ENCODE data around the gene KRTAP23-1. TPM values are rescaled to one million over a fixed set of nuclear protein-coding genes. Genes with fewer than 3 reads are reported as not detected.

KRTAP23-1 gene
- total RNA-seq, 1 donor from 2014 or later = not detected

GRCh38 chr21:30354308-30355005 lies 6.1 kb upstream of the KRTAP23-1 start:
- Histone ChIP-seq H3K27ac (ENCODE audit: low read depth, low read length) (no peak overlapping the region), H3K9ac (ENCODE audit: low read length) (no peak overlapping the region), H3K9me3 (ENCODE audit: insufficient read depth, low read depth, low read length) (no peaks in the 10 kb centered on the region), H3K36me3 (ENCODE audit: insufficient read depth, low read length) (no peaks in the 10 kb centered on the region), H3K4me3 (ENCODE audit: insufficient read depth, low read depth, low read length) (no peak overlapping the region), H3K79me2 (ENCODE audit: insufficient read depth, low read length) (no peaks in the 10 kb centered on the region), H2AFZ (ENCODE audit: low read depth, low read length) (no peak overlapping the region), H3K4me2 (ENCODE audit: low read length) (no peak overlapping the region), H3K4me1 (ENCODE audit: insufficient read depth, low read length) (no peaks in the 10 kb centered on the region), H3K27me3 (ENCODE audit: insufficient read depth, low read length) (no peaks in the 10 kb centered on the region), H4K20me1 (ENCODE audit: insufficient read depth, low read length) (no peaks in the 10 kb centered on the region)
- Mint-ChIP-seq H3K36me3 (ENCODE audit: low read depth, unreplicated experiment) (no peaks in the 10 kb centered on the region), H3K4me1 (ENCODE audit: low read depth, unreplicated experiment) (peaks cover 2% of the 10 kb centered on the region), H3K27ac (ENCODE audit: unreplicated experiment) (no peak overlapping the region), H3K9me3 (ENCODE audit: unreplicated experiment) (no peaks in the 10 kb centered on the region), H3K4me3 (ENCODE audit: unreplicated experiment) (no peak overlapping the region), H3K27me3 (ENCODE audit: low read depth, unreplicated experiment) (no peaks in the 10 kb centered on the region)
- DNase-seq (ENCODE audit: low read depth) = no peak
- no peak for TF ChIP-seq EZH2 (IDR thresholded peaks at IDR 0.05; ENCODE audit: insufficient read depth, low read length)
- no peak for TF ChIP-seq CTCF (IDR thresholded peaks at IDR 0.05; ENCODE audit: insufficient read depth, low read depth, low read length)
- no peak for FAIRE-seq

GRCh38 chr21:30351534-30351933 lies 3.1 kb upstream of the KRTAP23-1 start:
- no peaks in the 10 kb centered on the region for H3K27me3 Mint-ChIP-seq (ENCODE audit: low read depth, unreplicated experiment)
- Histone ChIP-seq H3K79me2 (ENCODE audit: insufficient read depth, low read length) (no peaks in the 10 kb centered on the region), H3K27me3 (ENCODE audit: insufficient read depth, low read length) (no peaks in the 10 kb centered on the region), H3K4me1 (ENCODE audit: insufficient read depth, low read length) (no peaks in the 10 kb centered on the region), H3K9me3 (ENCODE audit: insufficient read depth, low read depth, low read length) (no peaks in the 10 kb centered on the region), H4K20me1 (ENCODE audit: insufficient read depth, low read length) (no peaks in the 10 kb centered on the region), H3K9ac (ENCODE audit: low read length) (no peak overlapping the region), H3K4me3 (ENCODE audit: insufficient read depth, low read depth, low read length) (no peak overlapping the region), H3K4me2 (ENCODE audit: low read length) (no peak overlapping the region), H3K27ac (ENCODE audit: low read depth, low read length) (no peak overlapping the region), H2AFZ (ENCODE audit: low read depth, low read length) (no peak overlapping the region), H3K36me3 (ENCODE audit: insufficient read depth, low read length) (no peaks in the 10 kb centered on the region)
- H3K4me1 Mint-ChIP-seq (ENCODE audit: low read depth, unreplicated experiment) = peaks cover 2% of the 10 kb centered on the region
- H3K36me3 Mint-ChIP-seq (ENCODE audit: low read depth, unreplicated experiment) = no peaks in the 10 kb centered on the region
- H3K9me3 Mint-ChIP-seq (ENCODE audit: unreplicated experiment) = no peaks in the 10 kb centered on the region
- FAIRE-seq = no peak
- no peak overlapping the region for H3K27ac Mint-ChIP-seq (ENCODE audit: unreplicated experiment)
- no peak for DNase-seq (ENCODE audit: low read depth)
- no peak overlapping the region for H3K4me3 Mint-ChIP-seq (ENCODE audit: unreplicated experiment)
- TF ChIP-seq EZH2 (IDR thresholded peaks at IDR 0.05; ENCODE audit: insufficient read depth, low read length) (no peak), CTCF (IDR thresholded peaks at IDR 0.05; ENCODE audit: insufficient read depth, low read depth, low read length) (no peak)

GRCh38 chr21:30349572-30349971 lies 1.2 kb upstream of the KRTAP23-1 start:
- H3K4me3 ChIP-seq (ENCODE audit: insufficient read depth, low read depth, low read length) = no peak overlapping the region
- H3K27me3 ChIP-seq (ENCODE audit: insufficient read depth, low read length) = no peaks in the 10 kb centered on the region
- Mint-ChIP-seq H3K4me3 (ENCODE audit: unreplicated experiment) (no peak overlapping the region), H3K36me3 (ENCODE audit: low read depth, unreplicated experiment) (no peaks in the 10 kb centered on the region), H3K27ac (ENCODE audit: unreplicated experiment) (no peak overlapping the region), H3K27me3 (ENCODE audit: low read depth, unreplicated experiment) (no peaks in the 10 kb centered on the region), H3K9me3 (ENCODE audit: unreplicated experiment) (no peaks in the 10 kb centered on the region), H3K4me1 (ENCODE audit: low read depth, unreplicated experiment) (peaks cover 2% of the 10 kb centered on the region)
- DNase-seq (ENCODE audit: low read depth) (no peak), FAIRE-seq (no peak)
- no peak overlapping the region for H3K27ac ChIP-seq (ENCODE audit: low read depth, low read length)
- no peak overlapping the region for H3K9ac ChIP-seq (ENCODE audit: low read length)
- TF ChIP-seq CTCF (IDR thresholded peaks at IDR 0.05; ENCODE audit: insufficient read depth, low read depth, low read length) = no peak
- no peak for TF ChIP-seq EZH2 (IDR thresholded peaks at IDR 0.05; ENCODE audit: insufficient read depth, low read length)
- H2AFZ ChIP-seq (ENCODE audit: low read depth, low read length) = no peak overlapping the region
- no peaks in the 10 kb centered on the region for H3K9me3 ChIP-seq (ENCODE audit: insufficient read depth, low read depth, low read length)
- no peaks in the 10 kb centered on the region for H3K79me2 ChIP-seq (ENCODE audit: insufficient read depth, low read length)
- no peaks in the 10 kb centered on the region for H3K36me3 ChIP-seq (ENCODE audit: insufficient read depth, low read length)
- no peaks in the 10 kb centered on the region for H3K4me1 ChIP-seq (ENCODE audit: insufficient read depth, low read length)
- H3K4me2 ChIP-seq (ENCODE audit: low read length) = no peak overlapping the region
- H4K20me1 ChIP-seq (ENCODE audit: insufficient read depth, low read length) = no peaks in the 10 kb centered on the region
